Smooth muscle cell of the pulmonary artery (primary cell): ENCODE data around the gene GNG11. TPM values are rescaled to one million over a fixed set of nuclear protein-coding genes. Genes with fewer than 3 reads are reported as not detected.

ENCODE experiments used
- total RNA-seq: library from RNA; depleted of rRNA; stranded (reverse); fragments of >200 nt; gene quantifications from 2 replicates; pipeline ENCODE4 v1.2.3, GENCODE V29; 2014

Gene GNG11
- total RNA-seq: 8.5 and 28.0 TPM in 2 replicates

DNA sequence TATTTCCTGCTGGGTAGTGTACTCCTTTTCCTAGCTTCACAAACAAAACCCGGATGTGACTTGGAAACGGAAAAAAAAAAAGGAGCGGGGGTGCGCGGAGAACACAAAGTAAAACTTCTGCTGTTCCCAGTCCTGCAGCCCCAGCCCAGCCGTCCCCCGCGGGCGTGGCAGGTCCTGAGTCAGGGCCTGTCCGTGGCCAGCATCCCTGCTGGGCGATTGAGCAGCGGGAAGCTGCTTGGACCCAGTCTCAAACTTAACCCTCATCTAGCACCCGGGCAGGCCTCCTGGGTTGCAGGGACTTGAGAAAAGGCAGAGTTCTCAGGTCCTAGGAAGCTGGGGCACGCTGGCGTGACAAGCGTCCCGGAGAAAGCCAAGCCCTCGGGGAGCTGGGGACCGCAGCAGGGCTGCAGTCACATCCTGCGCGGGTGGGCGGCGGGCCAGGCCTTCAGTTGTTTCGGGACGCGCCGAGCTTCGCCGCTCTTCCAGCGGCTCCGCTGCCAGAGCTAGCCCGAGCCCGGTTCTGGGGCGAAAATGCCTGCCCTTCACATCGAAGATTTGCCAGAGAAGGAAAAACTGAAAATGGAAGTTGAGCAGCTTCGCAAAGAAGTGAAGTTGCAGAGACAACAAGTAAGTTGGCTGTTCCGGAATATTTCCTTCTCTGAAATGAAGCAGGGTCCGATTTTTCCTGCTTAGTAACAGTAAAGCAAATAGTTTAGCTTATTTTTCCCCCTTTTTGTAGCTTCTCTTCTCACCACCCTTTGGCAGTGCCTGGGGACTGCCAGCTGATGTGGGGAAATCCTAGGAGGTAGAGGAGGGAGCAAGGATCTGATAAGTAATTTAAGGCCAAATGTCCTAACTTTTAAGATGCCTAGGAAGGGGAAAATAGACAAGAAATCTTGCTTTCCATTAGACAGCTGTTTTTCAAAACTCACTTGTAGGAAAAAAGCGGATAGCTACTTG is at the start of gene GNG11:
Gene GNG11, plus strand, starts transcription at position 129 of the 960 bp plus-strand sequence. Its CDS starts 403 bp downstream, at position 532.

DNA sequence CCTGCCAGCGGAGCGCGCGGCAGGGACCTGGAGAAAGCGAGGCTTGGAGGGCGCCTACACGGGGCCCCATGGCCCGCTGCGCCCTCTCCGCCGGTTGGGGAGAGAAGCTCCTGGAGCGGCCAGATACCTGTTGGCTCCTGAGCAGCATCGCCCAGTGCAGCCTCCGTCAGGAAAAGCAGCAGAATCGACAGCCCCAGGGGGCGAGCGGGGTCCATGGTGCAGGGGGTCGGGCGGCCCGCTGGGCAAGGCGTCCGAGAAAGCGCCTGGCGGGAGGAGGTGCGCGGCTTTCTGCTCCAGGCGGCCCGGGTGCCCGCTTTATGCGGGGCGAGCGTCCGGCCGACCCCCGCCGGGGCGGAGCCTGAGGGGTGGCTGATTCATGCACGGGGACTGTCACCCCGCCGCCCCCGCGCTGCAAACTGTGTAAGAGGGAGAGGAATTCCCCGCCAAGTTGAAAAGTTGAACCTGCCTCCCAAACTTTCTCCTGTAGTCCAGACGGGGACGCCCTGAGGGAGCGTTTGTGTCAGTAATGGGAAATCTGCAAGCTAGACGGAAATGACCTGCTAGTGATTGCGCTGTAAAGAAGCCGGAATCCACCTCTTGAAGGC is 31.0 kb upstream of the GNG11 start, which contains the start of gene TFPI2:
Gene TFPI2, minus strand, starts transcription at position 290 of the 605 bp plus-strand sequence. Its CDS starts 75 bp downstream, at position 215.

DNA sequence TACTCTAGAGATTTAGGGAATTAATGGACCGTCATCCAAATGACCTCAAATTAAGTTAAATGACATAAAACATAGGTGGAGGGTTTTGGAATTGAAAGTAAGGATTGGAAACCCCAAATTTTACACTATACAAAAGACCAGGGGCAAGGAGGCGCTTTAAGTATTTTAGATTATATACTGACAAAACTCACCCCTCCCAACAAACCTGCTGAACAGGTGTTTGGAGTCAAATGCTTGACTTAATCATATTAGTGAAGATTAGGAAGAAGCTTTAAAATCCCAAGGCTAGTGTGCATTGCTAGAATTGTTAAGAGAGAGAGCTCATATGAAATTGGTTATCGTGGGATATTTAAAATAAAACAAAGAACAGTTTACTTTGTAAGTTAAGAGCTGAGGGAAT is 15.3 kb upstream of the GNG11 start, which contains the start of gene GNGT1:
Gene GNGT1, plus strand, starts transcription at position 301 of the 400 bp plus-strand sequence. CDS start 180 bp downstream, outside the sequence.

Other genes starting within 250 kb of the GNG11 start
- 59.6 and 154 TPM in 2 replicates for gene TFPI2, start 31.0 kb upstream of the GNG11 start, total RNA-seq
- gene GNGT1, start 15.2 kb upstream of the GNG11 start, total RNA-seq: not detected in 2 replicates
- 23.6 and 35.2 TPM in 2 replicates for gene BET1, start 82.6 kb downstream of the GNG11 start, total RNA-seq